T47D (cell line): ENCODE results near the gene NHS.

Source experiments
- DNase-seq, 2 experiments: peaks; one replicate each; pipeline versions ENCODE4 v3.0.0 to v3.0.0-alpha.2; 2011 to 2012; ENCODE audit warnings: low read depth in 1 of 2, low spot score in 1 of 2
- JUND ChIP-seq: IDR thresholded peaks from 2 replicates; pipeline ENCODE4 v1.6.1; 2012; ENCODE audit warnings: low read depth
- in situ Hi-C: cut with HindIII; loops from 2 replicates; pipeline ENCODE4 v1.10.0; 2016; ENCODE audit warnings: low sequenced_read_pairs, low pct_unique_long_range_greater_than_20kb

NHS gene

DNA sequence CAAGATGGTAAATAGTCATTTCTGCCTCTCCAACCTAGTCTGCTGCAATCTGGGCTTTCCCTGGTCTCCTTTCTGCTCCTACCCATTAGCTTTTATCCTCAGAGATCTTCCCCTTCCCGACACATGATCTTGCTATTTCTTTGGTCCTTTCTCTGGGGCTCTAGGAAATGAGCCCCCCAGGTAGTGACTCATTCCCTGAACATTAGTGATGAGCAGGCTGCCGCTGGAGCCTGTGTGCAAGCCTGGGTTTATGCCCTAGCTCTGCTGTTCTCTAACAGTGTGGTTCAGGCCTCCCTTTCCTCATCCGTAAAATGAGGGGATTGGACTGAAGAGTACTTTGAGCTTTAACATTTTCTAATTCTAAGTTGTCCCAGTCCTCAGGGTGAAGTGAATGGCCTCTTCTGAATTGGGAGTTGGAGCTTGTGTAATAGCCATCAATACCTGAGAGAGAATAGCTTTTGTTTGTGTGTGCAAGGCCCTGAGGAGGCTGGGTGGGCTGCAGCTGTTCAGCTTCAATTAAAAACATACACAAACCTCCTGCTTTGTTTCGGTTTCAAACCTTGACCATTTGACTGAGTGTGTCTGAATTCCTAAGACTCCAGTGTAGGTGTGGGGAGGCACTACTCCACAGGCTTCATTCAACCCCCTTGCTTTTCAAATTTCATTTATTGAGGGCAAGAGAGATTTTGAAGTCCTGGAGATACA lies 246.7 kb downstream of the NHS start:
- in situ Hi-C loops: no loop called here
- DNase-seq: no peak

DNA sequence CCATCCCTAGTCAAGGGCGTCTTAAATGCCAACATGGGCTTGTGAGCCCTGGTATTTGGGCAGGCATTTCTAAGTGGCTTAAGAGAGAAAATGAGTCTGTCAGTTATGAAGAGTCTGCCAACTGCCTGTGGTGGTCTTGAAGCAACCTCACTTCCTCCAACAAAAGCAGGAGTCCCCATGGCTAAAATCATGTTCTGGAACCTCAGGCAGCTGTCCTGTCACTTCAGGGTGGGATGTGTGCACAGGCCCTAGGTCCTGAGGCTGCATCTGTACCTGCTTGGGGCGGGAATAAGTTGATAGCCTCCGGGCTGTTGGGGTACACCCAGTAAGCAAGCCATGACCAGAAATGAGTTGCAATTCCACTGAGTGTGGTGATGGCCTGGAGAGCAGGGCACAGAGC lies 247.3 kb downstream of the NHS start:
- in situ Hi-C loops: no loop called here
- DNase-seq: no peak
- TF ChIP-seq JUND: no peak

More for the DNA sequence above, 246.7 kb downstream of the NHS start:
- TF ChIP-seq JUND: no peak

DNA sequence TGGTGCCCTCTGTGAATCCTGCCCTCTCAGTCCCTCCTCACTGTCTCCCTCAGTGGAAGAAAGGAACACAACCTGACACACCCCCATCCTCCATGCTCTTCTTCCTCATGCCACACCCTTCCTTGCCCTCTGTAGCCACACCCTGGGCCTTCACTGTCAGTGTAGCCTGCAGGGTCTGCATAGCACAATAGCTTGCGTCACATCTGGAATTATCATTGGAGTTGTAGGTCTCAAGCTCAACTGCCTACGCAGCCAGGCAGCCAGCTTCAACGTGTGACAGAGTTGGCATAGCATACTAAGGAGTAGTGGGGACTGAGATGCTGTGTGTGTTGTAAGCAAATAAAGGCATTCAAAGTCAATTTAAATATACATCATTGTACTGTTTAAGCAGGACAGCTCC lies 248.8 kb downstream of the NHS start:
- TF ChIP-seq JUND: no peak
- DNase-seq: no peak
- in situ Hi-C loops: no loop called here

DNA sequence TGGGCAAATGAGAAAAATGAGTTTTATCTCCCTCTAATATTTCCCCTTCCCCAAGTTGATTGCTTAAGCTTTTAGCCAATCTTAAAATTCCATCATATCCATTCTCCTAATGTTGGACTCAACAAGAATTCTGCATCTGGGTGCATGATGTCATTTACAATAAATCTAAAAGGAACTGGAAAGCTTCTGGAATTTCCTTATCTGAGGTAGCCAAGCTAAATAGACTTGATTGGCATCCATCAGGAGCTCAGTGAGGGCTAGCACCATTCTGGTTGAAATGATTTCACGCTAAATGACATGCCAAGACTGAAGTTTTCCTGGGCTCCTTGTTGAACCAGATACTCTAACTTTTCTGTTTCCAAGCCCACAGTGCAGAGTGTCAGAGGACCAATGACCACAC lies 252.0 kb downstream of the NHS start:
- in situ Hi-C loops: no loop called here
- DNase-seq: no peak
- TF ChIP-seq JUND: no peak

DNA sequence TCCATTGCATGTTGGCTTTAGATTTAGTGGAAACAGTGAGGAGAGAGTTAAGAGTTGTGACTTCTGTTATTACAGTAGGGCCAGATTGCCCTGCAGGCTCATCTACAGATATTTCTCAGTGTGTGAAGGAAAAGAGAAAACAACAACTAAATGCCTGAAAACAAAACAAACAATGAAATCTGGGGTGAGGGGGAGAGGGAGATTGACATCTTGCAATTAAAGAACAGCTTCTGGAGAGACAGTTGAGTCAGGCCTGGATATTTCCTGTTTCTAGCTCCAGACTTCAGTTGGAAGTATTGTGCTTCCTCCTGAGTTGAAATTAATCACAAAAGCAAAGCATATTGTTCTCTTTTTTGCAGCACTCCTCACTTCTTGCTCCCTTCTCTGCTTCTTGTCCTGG lies 254.0 kb downstream of the NHS start:
- in situ Hi-C loops: no loop called here
- no peak for TF ChIP-seq JUND
- DNase-seq: no peak

DNA sequence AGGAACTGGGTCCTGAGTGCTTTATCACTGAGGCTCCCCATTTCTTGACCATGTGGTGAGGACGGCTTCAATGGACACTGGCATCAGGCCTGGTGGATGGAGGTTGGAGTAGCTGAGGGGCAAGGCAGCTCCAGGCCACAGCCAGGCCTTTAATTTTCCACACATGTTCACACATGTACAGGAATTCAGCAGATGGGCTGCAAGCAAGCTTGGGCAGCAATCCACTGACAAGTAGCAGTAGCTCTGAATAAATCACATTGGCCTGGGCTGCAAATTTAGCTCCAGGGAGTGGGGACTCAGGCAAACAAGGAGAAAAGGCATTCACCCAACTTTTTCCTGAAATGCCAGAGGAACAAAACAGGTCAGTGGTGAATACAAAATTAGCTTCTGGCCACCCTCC lies 254.5 kb downstream of the NHS start:
- no peak for TF ChIP-seq JUND
- in situ Hi-C loops: no loop called here
- no peak for DNase-seq

- no peak for TF ChIP-seq JUND
- in situ Hi-C loops: no loop called here
- no peak for DNase-seq
Observed at GRCh38 chrX:17631647-17632046, 256.6 kb downstream of the NHS start.

GRCh38 chrX:17632942-17633341 lies 257.9 kb downstream of the NHS start:
- DNase-seq: no peak
- in situ Hi-C loops: no loop called here
- no peak for TF ChIP-seq JUND

DNA sequence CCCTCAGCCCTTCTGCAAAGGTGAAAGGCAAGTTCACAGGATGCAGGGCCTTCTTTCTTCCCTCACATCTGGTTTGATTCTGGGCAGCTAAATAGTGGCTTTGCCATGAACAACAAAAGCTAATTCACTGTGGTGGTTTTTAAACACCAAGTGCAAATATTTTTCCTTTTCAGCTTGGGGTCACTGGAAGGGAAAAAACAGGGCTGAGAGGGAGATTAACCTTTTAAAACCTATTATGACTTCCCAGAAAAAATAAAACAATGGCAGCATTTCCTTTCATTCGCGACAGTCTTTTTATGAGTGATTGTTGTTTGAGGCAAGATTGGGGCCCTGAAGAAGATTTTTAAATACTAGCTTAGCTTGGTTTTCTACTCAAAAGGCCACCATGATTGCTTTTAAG lies 258.5 kb downstream of the NHS start:
- TF ChIP-seq JUND: no peak
- no peak for DNase-seq
- in situ Hi-C loops: no loop called here

- DNase-seq: no peak
- in situ Hi-C loops: no loop called here
Observed at GRCh38 chrX:17634542-17635207, 259.7 kb downstream of the NHS start.

DNA sequence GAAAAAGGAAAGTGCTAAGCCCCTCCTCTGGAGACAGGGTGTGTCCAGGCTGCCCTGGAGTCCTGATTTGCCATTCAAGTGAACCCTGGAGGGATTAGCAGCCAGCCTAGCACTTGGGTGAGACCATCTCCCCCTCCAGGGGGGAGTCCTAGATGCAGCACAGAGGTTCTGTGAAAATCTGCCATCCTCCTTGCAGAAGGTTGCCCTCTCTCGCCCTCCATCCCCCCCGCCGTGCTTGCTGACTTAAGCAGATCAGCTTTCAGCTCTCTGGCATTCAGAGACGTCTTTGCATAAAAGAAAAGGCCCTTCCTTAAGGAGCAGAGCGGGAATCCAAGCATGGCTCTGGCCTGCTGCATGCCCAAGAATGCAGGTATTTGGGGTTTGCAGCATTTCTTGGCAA lies 260.2 kb downstream of the NHS start:
- in situ Hi-C loops: no loop called here
- DNase-seq: no peak
- no peak for TF ChIP-seq JUND

More at GRCh38 chrX:17634542-17635207, 259.7 kb downstream of the NHS start:
- no peak for TF ChIP-seq JUND

GRCh38 chrX:17637235-17637634 lies 262.2 kb downstream of the NHS start:
- no peak for DNase-seq
- in situ Hi-C loops: no loop called here
- TF ChIP-seq JUND: no peak

DNA sequence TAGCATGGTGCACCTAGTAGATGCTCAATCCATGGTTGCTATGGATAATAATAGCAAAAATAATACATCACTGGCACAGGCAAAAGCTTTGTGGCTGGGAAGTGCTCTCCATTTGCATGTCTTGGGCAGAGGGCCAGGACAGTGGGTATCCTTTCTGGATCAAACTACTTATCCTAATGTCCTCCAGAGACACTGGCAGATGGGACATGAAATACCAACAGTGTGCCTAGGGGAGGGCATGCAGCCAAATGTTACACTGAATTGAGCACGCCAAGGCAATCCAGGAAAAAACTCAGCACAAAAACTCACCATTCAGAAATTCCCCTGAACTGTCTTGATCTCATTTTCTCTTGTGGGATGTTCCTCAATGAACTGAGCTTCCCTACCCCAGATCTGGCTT lies 263.7 kb downstream of the NHS start:
- in situ Hi-C loops: no loop called here
- no peak for TF ChIP-seq JUND
- DNase-seq: no peak

GRCh38 chrX:17642891-17643290 lies 267.9 kb downstream of the NHS start:
- no peak for DNase-seq
- no peak for TF ChIP-seq JUND
- in situ Hi-C loops: no loop called here
